ENCODE data around the gene RPS5.
"Not testable (repeated sequence)": the region's sequence is repeated elsewhere in the genome, so short reads cannot be mapped to it uniquely, and the experiment has no call there.

The RPS5 gene

DNA sequence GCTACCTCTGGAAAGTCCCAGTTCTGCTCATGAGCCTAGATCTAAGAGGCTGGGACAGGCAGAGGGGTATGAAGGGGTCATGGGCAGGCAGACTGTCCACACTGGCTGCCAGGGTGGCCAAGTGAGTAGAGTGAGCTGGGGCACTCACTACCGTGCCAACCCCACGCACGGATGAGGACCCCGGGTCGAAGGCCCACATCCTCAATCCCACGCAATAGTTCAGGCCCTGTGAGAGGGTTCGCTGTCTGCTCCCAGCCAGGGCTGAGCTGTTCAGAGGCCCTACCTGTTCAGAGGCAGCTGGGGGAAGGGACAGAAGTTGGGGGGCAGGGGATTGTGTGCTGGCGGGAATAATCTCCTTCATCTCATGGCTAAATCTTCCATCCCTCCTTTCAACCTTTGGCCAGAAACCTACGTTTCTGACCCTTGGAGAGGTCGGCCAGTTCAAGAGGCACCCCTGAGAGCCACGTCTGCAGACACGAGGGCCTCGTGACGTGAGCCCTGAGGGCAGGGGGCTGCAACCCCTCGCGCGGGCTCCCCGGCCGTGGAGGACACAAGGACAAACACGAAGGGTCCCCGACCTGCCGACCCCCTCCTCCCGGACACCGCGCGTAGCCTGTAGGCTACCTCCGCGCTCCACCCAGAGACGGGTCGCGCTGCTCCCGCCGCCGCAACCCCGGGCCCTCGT, 1.0 kb upstream of the RPS5 start:
- no peak for DNase-seq

DNA sequence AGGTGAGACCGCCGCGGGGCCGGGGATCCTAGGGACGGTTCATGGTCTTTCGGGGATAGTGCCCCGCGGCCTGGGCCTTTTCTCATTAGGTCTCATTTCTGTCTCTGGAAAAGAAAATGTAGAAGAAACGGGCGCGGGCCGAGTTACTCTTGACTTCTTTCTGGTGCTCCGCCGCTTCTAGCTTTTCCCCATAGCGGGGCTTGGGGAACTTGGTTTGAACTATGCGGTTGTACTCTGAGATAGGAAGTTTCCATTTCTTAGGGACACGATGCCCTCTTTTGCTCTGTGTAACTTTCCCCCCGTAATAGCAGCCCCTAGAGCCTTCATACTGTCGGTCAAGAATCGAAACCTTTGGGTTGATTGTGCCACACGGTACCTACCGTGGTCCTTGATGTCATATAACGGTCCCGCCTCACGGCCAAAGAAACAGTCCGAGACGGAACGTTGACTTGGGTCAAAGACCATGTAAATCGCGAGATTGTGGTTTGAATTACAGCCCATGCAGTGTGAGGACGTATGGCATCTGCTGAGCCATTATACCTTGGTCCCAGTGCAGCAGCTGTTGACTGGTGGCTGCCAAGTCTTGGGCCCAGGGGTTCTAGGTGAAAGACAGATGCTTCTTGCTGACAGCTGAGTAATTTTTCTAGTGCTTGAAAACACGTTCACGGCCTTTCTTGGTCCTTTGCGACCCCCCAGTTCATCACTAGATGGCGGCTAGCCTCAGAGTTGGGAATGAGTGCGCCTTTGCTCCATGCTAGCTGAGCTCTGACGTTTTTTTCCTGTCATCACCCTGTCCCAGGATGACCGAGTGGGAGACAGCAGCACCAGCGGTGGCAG, 487 bp downstream of the RPS5 start:
- no peak for DNase-seq

DNA sequence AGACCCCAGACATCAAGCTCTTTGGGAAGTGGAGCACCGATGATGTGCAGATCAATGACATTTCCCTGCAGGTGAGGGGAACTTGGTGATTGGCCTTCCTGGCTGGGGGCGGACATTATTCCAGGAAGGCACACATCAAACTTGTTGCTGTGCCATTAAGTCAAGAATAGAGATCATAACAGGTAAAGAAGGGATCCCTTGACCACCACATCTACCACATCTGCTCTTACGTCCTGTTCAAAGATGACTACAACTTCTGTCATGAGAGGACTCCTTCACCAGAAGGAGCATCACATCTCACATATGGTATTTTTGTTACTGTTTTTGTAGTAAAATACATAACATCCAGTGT, 1.1 kb downstream of the RPS5 start:
- DNase-seq, result no peak

DNA sequence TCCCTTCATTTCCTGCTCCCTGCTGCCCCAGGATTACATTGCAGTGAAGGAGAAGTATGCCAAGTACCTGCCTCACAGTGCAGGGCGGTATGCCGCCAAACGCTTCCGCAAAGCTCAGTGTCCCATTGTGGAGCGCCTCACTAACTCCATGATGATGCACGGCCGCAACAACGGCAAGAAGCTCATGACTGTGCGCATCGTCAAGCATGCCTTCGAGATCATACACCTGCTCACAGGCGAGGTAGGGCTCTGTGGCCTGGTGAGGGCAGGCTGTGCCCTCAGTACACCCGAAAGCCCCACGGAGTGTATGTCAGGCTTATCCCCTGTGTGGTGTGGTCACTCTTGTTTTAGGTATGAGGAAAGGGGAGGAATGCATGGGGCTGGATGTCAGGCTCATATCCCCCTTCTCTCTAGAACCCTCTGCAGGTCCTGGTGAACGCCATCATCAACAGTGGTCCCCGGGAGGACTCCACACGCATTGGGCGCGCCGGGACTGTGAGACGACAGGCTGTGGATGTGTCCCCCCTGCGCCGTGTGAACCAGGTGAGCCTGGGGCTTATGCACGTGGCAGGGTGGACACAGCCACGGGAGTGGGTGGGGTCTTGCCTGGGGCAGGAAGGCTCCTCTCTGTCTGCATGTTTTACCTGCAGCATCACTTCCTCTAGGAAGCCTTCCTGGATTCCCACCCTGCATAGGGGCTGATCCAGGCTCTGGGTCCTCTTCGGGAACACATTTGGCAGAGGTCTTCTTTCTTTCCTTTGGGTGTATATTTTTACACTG, 6.1 kb downstream of the RPS5 start:
- no peak for DNase-seq

DNA sequence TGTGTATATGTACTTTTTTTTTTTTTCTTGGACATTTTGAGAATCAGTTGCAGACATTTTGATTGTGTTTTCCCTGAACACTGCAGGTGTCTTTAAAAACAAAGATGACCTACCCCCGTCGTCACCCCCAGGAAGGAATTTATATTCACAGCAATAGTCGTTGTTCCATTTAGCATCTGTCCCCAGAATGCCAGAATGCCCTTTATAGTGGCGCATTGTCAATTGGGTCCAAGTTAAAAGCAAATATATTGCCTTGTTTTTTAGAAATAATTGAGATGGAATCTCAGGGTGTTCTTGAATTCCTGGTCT, 6.6 kb downstream of the RPS5 start:
- DNase-seq, result no peak

DNA sequence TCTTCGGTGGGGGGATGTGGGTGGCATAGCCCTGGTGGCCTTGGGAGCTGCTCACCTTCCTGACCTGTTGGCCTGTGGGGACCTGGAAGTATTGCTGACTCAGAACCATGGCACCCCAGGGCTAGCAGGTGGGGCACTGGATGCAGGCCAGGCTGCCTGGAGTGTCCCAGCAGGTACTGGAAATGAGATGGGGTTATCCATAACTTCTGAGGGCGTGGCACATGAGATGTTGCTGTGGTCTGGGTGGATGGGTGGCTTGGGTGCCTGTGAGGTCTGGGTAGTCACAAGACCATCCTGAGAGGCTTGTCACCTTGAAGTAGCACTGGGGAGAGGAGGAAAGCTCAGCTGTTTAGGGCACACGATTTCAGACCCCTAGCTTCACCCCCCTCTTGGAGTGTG, 7.8 kb downstream of the RPS5 start:
- DNase-seq, result no peak

DNA sequence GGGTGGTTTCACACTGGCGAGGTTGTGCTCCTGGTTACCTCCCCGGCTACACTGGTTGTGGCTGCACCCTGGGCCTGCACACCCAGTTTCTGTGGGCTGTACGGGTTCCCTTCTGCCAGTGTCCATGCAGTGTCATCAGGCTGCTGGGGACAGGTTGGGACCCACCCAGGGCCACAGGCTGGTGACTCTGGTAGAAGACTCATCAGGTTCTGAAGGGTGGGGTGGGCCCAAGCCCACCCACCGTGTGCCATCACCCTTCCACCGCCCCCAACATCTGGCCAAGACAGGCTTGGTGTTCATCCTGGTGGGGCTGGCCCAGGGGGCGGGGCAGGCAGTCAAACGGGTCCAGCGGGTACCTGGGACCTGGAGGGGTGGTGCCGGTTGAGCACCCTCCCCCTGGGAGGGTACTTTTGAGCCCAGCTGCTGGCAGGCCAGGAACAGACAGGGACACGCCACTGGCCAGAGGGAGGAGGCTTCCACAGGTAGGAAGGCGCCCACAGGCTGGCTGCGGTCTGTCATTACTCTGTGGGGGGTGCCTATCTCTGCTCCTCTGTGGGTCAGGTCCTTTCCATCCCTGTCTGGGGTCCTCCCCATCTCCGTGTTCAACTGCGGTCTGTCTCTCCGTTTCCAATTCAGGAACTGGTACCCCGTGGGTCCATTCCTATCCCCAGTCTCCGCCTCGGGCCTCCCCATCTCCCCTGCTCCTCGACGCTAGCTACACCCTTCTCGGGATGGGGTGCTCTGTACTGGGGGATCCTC, 8.3 kb downstream of the RPS5 start, which contains the start of gene RNF225:
Gene RNF225 (plus strand): TSS at position 437 of the 759 bp plus-strand sequence. CDS start 434 bp downstream, outside the sequence.
- DNase-seq, result no peak

DNA sequence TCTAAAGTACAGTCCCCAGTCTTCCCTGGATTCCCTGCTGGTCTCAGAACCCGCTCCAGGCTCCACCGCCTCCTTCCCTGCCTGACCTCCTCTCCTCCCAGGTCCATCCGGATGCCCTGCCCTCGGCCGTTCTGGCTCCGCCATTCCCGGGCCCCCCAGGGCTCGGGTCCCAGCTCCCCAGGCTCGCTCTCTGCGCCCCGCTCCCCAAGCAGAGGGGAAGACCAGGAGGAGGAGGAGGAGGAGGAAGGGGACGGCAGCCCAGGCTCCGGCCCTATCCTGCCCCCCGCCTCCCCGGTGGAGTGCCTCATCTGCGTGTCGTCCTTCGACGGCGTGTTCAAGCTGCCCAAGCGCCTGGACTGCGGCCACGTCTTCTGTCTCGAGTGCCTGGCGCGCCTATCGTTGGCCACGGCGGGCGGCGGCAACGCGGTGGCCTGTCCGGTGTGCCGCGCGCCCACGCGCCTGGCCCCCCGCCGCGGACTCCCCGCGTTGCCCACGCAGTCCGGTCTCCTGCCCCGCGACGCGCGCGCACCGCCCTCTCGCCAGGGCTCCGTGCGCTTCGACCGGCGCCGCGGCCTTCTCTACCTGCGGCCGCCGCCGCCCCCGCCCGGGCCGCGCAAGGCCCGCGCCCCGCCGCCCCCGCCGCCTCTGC, 9.0 kb downstream of the RPS5 start:
- no peak for DNase-seq

DNA sequence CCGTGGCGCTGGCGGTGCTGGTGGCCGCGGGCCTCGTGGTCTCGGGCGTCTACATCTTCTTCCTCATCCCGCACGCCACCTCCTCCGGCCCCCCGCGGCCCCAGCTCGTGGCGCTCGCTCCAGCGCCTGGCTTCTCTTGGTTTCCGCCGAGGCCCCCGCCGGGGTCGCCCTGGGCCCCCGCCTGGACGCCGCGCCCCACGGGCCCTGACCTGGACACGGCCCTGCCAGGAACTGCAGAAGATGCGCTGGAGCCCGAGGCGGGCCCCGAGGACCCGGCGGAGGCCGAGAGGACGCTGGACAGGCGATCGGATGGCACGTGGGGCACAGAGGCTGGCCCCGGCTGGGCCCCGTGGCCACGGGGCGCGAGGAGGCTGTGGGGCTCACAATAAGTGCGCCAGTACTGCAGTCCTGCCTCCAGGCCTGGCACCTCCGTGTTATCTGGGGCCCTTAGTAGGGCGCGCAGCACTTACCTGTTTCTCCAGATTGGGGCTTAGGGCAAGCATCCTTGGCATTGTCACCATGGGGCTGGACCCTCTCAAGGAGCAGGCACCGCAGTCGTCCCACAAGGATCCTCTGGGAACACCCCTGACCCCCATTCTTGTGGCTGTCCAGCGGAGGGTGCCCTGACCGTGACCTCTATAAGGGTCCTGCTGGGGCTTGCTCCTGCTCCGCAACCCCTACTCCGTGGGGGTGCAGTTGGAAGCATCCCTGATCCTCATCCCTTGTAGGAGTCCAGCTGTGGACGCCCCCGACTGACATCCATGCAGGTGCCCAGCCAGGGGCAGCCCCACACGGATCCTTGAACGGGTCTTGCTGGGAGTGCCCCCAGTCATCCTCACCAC, 9.8 kb downstream of the RPS5 start:
- no peak for DNase-seq

DNA sequence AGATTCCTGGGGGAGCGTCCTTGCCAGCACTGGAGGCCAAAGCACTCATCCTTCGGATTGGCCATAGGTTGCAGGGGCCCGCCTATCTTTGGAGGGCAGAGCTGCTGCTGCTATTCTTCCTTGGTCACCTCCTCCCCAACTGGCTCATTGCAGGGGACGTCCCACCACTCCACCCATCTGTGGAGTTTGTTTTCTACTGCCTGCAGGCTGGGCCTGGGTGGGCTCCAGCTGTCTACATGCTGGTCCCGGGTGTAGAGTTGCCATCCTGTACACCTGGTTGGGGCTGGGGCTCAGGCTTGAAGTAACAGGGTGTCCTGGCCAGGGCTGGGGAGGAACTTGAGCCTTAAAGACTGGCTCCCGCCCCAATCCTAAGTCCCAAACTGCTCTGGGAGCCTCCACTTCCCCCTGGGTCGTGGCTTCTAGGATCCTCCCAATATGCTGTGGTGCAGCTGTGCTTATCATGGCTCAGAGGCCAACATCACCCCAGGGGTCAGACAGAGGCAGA, 10.5 kb downstream of the RPS5 start:
- no peak for DNase-seq

DNA sequence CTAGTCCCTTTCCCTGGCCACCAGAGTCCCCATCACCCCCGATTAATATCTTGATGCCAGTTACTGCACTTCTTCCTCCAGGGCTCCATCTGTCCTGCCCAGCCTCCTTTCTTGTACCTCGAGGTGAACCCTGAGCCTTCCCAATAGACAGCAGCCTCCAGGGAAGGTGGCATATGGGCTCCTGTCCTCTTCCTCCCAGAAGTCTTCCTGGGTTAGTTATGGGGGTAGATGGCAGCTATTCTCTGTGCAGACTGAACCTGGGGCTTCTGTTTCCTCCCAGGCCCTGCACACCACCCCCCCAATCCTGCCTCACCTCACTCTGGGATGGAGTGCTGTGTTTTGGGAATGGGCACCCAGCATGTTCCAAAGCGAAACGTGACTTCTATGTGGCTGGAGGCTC, 11.0 kb downstream of the RPS5 start:
- DNase-seq, result no peak

DNA sequence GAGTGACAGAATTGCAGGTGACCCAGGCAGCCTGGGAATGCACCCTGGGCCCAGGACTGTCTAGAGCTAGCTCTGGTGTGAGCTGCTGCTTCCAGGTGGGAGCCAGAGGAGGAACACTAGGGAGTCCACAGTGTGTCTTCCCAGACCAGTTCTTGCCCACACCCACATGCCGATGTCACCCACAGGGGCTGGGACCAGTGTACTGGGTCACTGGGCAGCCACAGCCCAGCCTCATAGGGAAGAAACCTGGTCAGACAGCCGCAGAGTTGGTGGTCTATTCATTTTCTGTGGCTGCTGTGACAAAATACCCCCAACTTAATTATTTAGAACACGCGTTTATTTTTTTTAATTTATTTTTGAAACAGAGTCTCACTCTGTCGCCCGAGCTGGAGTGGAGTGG, 11.5 kb downstream of the RPS5 start:
- DNase-seq, result no peak

DNA sequence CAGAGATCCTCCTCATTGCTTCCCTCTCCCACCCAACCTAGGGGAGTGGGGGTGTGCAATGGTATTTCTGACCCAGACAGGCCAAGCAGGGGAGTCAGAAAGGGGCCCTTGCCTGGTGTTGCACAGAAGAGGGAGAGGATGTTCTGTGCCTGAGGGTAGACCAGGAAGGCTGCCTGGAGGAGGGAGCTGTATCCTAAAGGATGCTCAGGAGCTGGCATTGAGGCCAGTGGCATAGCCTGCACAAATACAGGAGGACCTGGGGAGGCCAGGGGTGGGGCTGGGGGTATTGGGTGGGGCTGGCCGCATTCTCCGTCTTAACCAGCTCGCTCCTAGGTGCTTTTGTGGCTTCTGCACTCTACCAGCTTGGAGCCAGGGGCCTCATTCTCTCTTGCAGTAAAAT, 12.8 kb downstream of the RPS5 start:
- no peak for DNase-seq

DNA sequence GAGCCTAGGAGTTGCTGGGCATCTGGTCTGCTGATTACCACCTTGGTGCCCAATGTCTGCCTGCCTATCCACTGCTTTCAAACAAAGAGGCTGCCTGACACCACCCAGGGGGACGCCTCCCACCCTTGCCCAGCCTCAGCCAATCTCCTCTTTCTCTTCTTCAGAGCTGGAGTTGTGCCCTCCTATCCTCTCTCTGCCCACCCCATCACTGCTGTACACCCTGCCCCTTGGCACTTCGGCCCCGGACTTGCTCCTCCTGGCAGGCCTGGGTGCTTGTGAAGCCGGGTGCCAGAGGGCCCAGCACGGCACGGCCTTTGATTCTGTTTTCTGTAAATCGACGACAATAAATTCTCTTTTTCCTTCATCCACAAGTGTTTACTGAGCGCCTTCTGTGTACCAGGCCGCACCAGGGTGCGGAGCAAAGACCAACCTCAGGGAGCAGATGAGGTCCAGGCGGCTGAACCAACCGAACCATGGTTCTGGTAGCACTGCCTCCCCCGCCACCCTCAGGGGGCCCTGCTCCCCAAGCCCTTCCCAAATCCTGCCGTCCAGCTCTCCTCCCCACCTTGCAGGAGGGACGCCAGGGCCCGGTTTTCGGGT, 13.3 kb downstream of the RPS5 start:
- no peak for DNase-seq

DNA sequence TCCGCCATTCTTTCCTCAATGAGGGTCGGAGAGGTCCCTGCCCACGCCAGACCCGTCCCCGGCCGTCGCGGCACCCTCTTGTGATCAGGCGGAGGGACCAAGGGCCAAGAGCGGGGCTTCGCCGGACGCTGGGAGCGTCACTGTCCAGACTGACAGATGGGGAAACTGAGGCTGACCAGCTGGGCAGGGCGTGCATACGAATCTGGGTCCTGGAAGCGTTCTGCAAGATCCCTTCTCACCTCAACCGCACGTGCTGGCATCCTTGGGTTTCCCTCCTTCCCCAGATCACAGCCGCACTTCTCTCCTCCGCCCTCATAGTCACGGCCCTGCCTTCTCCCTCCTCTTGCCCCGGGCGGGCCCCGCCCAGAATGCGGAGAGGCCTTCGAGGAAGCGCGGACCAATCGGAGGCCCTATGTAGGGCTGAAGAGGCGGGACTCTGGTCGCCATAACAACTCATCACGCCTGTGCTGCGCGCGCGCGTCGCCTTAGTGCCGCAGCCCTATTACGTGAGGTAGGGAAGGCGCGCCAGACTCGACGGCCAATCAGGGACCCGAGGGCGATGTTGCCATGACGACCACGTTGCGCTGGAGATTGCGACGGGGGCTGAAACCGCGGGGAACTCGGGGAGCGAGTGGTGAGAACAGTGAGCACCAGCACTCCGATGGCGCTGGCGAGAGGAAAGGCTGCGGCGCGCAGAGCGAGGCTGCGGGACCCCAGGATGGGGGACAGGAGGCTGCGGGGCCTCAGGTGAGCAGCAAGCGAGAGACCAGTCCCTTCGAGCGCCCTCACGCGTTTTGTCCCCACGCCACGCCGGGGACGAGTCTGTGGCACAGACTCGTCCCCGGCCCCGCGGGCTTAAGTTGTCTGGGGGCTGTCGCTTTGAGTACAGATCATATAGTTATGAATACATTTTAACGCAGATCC, 14.1 kb downstream of the RPS5 start:
- DNase-seq, result peak; percentile 99

DNA sequence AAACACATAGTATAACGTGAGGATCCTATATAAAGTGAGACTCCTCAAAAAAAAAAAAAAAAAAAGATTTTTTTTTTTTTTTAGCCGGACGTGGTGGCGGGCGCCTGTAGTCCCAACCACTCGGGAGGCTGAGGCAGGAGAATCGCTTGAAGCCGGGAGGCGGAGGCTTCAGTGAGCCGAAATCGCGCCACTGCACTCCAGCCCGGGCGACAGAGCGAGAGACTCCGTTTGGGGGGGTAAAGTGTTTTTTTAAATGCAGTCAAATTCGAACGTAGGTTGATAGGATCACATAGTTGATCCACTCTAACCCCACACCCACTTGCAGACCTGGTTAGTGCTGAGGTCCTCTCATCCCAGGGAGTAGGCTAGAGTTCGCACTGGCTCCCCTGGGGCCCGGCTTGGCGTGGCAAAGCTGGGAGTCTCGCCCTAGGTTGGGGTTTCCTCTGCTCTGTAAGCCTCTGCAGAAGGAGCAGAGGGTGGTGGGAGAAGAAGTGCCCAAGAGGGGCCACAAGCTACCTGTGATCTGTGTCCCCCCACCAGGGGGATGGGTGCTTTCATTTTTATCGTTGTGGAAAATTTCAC, 14.9 kb downstream of the RPS5 start:
- no peak for DNase-seq

DNA sequence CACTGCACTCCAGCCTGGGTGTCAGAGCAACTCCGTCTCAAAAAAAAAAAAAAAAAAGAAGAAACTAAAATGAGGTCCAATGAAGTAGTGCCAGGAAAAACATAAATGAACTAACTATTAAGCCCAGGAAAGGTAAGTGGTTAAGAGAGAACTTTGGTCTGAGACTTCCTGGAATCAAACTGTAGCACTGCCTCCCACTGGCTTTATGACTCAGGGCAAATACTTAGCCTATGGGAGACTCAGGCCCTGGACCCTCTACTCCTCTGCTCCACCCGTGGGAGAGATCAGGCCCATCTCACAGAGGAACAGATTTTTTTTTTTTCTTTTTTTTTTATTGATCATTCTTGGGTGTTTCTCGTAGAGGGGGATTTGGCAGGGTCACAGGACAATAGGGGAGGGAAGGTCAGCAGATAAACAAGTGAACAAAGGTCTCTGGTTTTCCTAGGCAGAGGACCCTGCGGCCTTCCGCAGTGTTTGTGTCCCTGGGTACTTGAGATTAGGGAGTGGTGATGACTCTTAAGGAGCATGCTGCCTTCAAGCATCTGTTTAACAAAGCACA, 16.9 kb downstream of the RPS5 start:
- not testable (repeated sequence) for DNase-seq

DNA sequence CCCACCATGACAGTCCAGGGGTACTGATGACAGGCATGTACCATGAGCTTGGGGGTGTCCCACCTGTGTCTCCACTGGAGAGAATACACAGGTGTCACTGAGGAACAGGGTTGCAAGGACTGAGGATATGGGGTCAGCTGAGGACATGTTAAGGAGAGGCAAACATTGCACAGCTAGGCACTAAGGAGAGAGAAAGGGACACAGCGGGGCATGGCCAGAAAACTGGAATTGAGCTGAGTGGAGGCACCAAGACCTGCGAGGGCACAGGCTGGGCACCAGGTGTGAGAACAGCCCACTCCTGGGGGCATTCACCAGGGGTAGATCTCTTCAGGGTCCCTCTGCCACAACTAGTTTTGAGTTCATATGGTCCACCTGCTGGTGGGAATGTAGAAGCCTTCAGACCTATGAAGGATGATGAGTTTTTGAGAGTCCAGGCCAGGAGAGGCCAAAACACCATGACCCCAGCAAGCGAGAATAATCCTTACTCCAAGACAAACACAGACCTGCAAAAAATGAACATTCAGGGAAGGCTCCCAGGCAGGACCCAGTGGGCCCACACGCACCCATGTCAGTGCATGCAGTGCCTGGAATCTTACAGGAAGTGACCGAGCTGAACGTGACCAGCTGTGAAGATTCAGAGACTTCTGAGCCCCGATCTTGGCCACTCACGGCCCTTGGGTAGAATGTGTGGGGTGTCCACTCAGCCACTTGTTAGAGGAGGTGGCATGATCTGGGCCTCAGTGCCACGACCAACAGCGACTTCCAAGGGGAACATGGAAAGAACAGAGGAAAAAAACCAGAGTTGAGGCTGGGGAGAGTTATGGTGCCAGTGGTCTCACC, 20.0 kb downstream of the RPS5 start:
- no peak for DNase-seq
